Mesodermal cell (in vitro differentiated cells): ENCODE results near the gene EIF2AK2.

Experiments
- H3K27ac ChIP-seq: 2 replicates; pipeline ENCODE4 v1.7.0; 2013; ENCODE audit warnings: mild to moderate bottlenecking, low read depth, low read length, moderate library complexity; ENCODE audit not compliant: severe bottlenecking
- H3K36me3 ChIP-seq: 2 replicates; pipeline ENCODE4 v1.7.1; 2013; ENCODE audit warnings: mild to moderate bottlenecking, low read length, moderate library complexity; ENCODE audit not compliant: control insufficient read depth, insufficient read depth
- H3K4me1 ChIP-seq: one replicate; pipeline ENCODE4 v1.7.1; 2013; ENCODE audit warnings: mild to moderate bottlenecking, low read length; ENCODE audit not compliant: insufficient read depth, control insufficient read depth, poor library complexity, severe bottlenecking
- H3K4me3 ChIP-seq: 2 replicates; pipeline ENCODE4 v1.7.0; 2013; ENCODE audit warnings: low read length, control low read depth, mild to moderate bottlenecking; ENCODE audit not compliant: insufficient read depth, poor library complexity, severe bottlenecking; ENCODE audit errors: extremely low read depth
- H3K9me3 ChIP-seq: 2 replicates; pipeline ENCODE4 v1.7.1; 2013; ENCODE audit warnings: mild to moderate bottlenecking, low read length, moderate library complexity; ENCODE audit not compliant: control insufficient read depth
- WGBS, 2 experiments: methylation state at CpG; one replicate each; pipeline ENCODE4 v1.1.5; 2013; ENCODE audit warnings: missing lambda C conversion rate in 2 of 2; ENCODE audit not compliant: insufficient coverage in 2 of 2; 5-methylcytosine and 5-hydroxymethylcytosine counted together

Gene EIF2AK2

DNA sequence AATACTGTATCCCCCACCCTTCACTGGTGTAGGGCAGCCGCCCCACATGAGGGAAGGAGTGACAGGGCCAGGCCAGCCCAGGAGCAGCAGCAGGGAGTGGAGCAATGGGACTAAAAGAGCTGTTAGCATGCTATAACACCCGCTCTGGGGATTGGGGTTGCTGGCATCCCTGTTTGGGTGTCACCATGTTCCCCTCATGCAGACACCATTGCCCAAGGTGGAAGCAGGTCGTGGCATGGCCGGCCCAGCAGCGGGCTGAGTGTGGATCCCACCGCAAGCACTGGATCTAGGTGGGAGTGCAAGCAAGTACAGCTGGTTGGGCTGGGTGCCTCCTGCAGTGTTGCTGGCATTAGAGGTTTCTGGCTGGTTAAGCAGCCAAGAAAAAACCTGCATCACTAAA lies 35.0 kb upstream of the EIF2AK2 start:
- Histone ChIP-seq H3K27ac (no peak overlapping the region), H3K9me3 (no peaks in the 10 kb centered on the region), H3K4me1 (peaks cover 15% of the 10 kb centered on the region), H3K4me3 (no peak overlapping the region), H3K36me3 (no peaks in the 10 kb centered on the region)
- 84 to 88% methylated on average over 2 to 6 of the region's 6 CpGs for WGBS, 2 experiments

DNA sequence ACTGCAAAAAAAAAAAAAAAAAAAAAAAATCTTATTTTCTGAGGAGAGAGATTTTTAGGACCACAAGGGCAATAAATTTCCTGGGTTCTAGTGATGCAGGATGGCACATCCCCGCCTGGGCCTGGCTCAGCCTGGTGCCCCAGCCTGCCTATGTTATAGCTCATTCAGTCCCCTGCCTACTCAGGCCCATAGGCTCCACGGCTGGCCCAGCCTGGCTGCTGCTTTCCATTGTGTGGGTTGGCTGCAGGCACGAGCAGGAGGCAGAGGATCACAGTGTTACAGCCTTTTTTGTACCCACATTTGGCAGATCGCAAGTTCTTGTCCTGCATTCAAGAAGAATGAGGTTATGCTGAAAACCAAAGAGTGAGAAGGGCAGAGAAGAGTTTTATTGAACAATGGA lies 34.5 kb upstream of the EIF2AK2 start:
- no peaks in the 10 kb centered on the region for H3K36me3 ChIP-seq
- H3K9me3 ChIP-seq: no peaks in the 10 kb centered on the region
- peaks cover 15% of the 10 kb centered on the region for H3K4me1 ChIP-seq
- 74 to 80% methylated on average over 3 to 4 of the region's 4 CpGs for WGBS, 2 experiments
- H3K27ac ChIP-seq: no peak overlapping the region
- no peak overlapping the region for H3K4me3 ChIP-seq

DNA sequence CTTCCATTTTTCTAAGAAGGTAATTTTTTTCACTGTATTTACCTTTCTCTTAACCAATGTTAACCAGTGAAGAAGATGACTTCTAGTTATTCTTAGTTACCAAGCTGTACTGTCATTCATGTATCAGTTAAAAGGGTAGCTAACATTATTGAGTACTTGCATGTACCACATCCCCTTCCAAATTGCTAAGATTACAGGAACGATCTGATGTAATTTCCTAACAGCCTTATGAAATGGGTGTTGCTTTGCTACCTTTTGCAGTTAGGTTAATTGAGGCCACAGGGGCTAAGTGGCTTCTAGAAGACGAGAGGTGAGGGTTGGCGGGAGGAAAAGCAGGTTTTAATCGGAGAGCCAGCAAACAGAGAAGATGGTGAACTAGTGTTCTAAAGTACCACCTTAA lies 33.5 kb upstream of the EIF2AK2 start:
- Histone ChIP-seq H3K27ac (no peak overlapping the region), H3K36me3 (no peaks in the 10 kb centered on the region), H3K4me3 (no peak overlapping the region), H3K9me3 (no peaks in the 10 kb centered on the region), H3K4me1 (peaks cover 15% of the 10 kb centered on the region)
- WGBS, 2 experiments: 90 to 100% methylated on average over 2 to 3 of the region's 4 CpGs

GRCh38 chr2:37189452-37190153 lies 32.8 kb upstream of the EIF2AK2 start:
- no peak overlapping the region for H3K4me3 ChIP-seq
- no peak overlapping the region for H3K27ac ChIP-seq
- H3K9me3 ChIP-seq: no peaks in the 10 kb centered on the region
- 58 to 73% methylated on average over 5 of the region's 6 CpGs for WGBS, 2 experiments
- peaks cover 15% of the 10 kb centered on the region for H3K4me1 ChIP-seq
- no peaks in the 10 kb centered on the region for H3K36me3 ChIP-seq

DNA sequence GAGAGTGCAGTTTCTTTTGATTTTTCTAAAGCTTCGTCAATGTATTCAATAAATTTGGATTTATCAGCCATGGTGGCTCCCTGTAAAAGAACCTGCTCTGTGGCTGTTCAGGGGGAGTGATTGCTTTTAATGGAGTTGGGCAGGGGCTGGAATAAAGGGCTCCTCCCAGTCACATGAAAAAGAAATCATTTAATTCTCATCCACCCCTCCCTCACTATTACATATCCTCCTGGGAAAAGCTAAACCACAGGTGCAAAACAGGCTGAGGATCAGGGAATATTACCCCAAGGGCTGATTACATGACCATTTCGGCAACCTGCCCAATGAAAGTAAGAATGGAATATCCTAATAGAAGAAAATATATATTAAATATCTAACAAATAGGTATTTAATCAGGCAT lies 31.8 kb upstream of the EIF2AK2 start, which contains the start of gene SULT6B1:
SULT6B1 (minus strand) TSS at position 101 of the 400 bp plus-strand sequence; CDS start at position 71, 30 bp downstream.
- no peaks in the 10 kb centered on the region for H3K36me3 ChIP-seq
- peaks cover 15% of the 10 kb centered on the region for H3K4me1 ChIP-seq
- no peak within 1 kb of the TSS for H3K27ac ChIP-seq
- no peak within 1 kb of the TSS for H3K4me3 ChIP-seq
- H3K9me3 ChIP-seq: no peaks in the 10 kb centered on the region
- 86 to 100% methylated on average over 1 of the region's 2 CpGs for WGBS, 2 experiments

DNA sequence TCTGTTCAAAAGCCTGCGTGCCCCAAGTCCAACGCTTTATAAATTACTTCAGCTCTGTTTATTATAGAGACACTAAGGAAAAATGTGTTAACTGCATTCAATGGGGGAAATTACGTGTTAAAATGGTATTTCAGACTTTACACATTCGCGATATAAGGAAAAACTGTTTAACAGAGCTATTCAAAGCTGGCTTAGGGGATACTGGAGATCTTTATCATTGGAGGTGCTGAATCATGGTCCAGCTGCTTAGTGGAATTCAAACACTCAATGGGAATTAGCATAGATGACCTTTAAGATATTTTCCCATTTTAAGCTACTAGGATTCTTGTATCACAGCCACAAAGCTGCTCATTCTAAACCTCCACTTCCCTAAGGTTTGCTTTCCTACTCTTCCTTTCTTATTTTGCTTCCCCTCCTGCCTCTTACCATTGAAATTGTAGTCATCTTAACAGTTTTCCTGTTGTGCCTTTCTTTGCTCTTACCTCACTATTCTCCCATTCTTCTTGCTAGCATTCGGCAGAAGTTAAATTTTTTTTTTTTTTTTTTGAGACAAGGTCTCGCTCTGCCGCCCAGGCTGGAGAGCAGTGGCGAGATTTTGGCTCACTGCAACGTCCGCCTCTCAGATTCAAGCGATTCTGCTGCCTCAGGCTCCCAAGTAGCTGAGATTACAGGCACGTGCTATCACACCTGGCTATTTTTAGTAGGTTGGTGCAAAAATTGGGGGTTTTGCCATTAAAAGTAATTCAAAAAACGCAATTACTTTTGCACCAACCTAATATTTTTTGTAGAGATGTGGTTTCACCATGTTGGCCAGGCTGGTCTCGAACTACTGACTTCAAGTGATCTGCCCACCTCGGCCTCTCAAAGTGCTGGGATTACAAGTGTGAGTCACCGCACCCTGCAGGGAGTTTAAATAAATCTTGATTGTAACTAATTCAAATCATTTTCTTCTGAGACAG lies 25.2 kb upstream of the EIF2AK2 start:
- Histone ChIP-seq H3K9me3 (no peaks in the 10 kb centered on the region), H3K36me3 (no peaks in the 10 kb centered on the region), H3K4me1 (peaks cover 14% of the 10 kb centered on the region), H3K27ac (peak overlapping the region; percentile 78), H3K4me3 (no peak overlapping the region)
- 59 to 70% methylated on average over 8 to 10 of the region's 17 CpGs for WGBS, 2 experiments

DNA sequence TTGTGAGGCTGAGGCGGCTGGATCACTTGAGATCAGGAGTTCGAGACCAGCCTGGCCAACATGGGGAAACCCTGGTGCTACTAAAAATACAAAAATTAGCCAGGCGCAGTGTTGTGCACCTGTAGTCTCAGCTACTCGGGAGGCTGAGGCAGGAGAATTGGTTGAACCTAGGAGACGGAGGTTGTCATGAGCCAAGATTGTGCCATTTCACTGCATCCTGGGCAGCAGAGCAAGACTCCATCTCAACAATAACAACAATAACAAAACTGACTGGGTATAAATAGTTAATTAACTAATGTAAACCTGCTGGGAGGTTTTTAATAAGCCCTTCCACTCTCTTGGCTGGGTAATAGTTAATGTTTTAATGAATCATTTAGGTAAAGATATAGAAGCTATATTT lies 23.9 kb upstream of the EIF2AK2 start:
- H3K36me3 ChIP-seq: no peaks in the 10 kb centered on the region
- H3K4me1 ChIP-seq: peaks cover 14% of the 10 kb centered on the region
- 86 to 99% methylated on average over 2 to 5 of the region's 5 CpGs for WGBS, 2 experiments
- H3K27ac ChIP-seq: no peak overlapping the region
- H3K9me3 ChIP-seq: no peaks in the 10 kb centered on the region
- H3K4me3 ChIP-seq: no peak overlapping the region

DNA sequence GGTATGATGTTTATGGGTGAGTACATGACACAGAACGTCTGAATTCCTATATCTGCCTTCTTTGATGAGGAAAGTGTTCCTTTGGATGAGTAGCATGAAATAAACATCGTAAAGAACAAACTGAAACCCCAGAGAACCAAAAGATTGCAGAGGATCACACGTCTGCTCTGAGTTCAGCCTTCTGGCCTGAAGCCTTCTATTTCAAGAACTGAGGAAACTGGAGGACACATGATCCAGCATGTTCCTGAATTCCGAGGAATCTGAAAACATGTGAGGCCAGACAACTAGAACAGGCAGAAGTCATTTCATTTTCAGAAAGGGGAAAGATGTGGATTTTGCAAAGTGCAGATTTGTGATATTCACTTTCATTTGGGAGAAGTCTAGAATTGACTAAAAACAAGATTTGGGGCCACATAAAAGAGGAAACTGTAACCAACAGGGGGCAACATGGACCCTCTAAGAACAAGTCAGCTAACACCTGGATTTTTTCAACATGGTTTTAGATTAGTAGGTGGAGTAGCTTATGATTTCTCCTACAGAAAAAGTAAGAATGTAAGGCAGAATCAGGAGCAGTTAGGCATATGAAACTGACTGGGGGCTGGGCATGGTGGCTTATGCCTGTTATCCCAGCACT lies 23.3 kb upstream of the EIF2AK2 start:
- no peaks in the 10 kb centered on the region for H3K9me3 ChIP-seq
- H3K4me1 ChIP-seq: peaks cover 14% of the 10 kb centered on the region
- no peaks in the 10 kb centered on the region for H3K36me3 ChIP-seq
- no peak overlapping the region for H3K27ac ChIP-seq
- WGBS, 2 experiments: 83 to 87% methylated on average over 3 to 4 of the region's 4 CpGs
- H3K4me3 ChIP-seq: no peak overlapping the region

DNA sequence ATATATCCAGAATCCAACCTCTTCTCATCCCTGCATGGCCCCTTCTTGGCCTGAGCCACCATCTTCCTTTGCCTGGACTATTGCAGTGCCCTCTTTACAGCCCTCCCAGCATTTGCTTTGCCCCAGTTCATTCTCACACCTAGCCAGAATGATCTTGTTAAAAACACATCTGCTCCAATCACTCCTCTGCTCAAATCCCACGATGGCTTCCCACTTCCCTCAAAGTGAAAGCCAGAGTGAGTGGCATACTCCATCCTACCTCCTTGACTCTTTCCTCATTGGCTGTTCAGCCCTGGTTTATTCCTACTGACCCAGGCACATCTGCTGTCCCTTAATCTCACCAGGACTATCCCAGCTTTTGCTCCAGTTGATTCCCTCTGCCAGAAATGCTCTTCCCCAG lies 17.0 kb upstream of the EIF2AK2 start:
- no peak overlapping the region for H3K27ac ChIP-seq
- H3K36me3 ChIP-seq: no peaks in the 10 kb centered on the region
- 83 to 91% methylated on average over 1 of the region's 1 CpG for WGBS, 2 experiments
- H3K4me3 ChIP-seq: no peak overlapping the region
- H3K9me3 ChIP-seq: no peaks in the 10 kb centered on the region
- H3K4me1 ChIP-seq: no peaks in the 10 kb centered on the region

DNA sequence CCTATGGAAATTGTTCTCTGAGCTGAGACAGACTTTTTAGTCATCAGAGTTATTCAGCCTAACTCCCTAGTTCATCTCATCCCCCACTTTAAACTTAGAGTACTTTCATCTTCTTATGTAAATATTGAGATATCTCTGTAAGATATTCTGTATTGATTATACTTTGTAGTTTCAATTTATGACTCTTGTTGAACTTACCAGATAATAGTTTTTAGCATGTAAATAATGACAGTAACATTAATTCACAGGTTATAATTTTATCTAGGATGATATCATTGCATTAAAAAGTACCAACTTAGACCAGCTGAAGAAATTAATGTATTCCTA lies 14.8 kb upstream of the EIF2AK2 start:
- H3K36me3 ChIP-seq: no peaks in the 10 kb centered on the region
- H3K27ac ChIP-seq: no peak overlapping the region
- H3K9me3 ChIP-seq: no peaks in the 10 kb centered on the region
- H3K4me3 ChIP-seq: no peak overlapping the region
- no peaks in the 10 kb centered on the region for H3K4me1 ChIP-seq
